H1 (cell line): Measurements from ENCODE around the gene CCDC180. TPM values are rescaled to one million over a fixed set of nuclear protein-coding genes. Genes with fewer than 3 reads are reported as not detected.

Experiments used
- ATF3 ChIP-seq: IDR thresholded peaks from 2 replicates; pipeline ENCODE4 v1.6.1; 2011; ENCODE audit warnings: low read depth, mild to moderate bottlenecking, low read length; ENCODE audit not compliant: insufficient read depth
- PHF8 ChIP-seq: fragments of 200-600 bp; sonication (generic); conservative IDR thresholded peaks from 2 replicates; pipeline ENCODE4 v1.7.1; 2012; ENCODE audit warnings: low read depth, mild to moderate bottlenecking, inconsistent platforms, low read length, moderate library complexity
- RBBP5 ChIP-seq: IDR thresholded peaks from 2 replicates; pipeline ENCODE4 v1.7.1; 2012; ENCODE audit warnings: low read depth, mild to moderate bottlenecking, inconsistent platforms, low read length, moderate library complexity, borderline replicate concordance
- ZNF274 ChIP-seq: IDR thresholded peaks from 2 replicates; pipeline ENCODE4 v1.7.0; 2012; ENCODE audit warnings: low read length, borderline replicate concordance; ENCODE audit errors: extremely low read depth
- polyA plus RNA-seq, 7 experiments: library from polyadenylated mRNA; depleted of rRNA in 3 of 7; stranded (reverse) in 5 of 7; unstranded in 2 of 7; fragments of >200 nt in 5 of 7; fragments of 200-250 nt in 2 of 7; gene quantifications; 1 replicate in 5 of 7; 2 replicates in 1 of 7; 4 replicates in 1 of 7; pipeline versions ENCODE4 v1.2.1 to v1.2.3, GENCODE V29; 2011 to 2013; ENCODE audit warnings: missing spikeins in 2 of 7, mixed read lengths in 2 of 7
- total RNA-seq: library from RNA; stranded (reverse); fragmentation: NEBNext Ultra II Directional; extraction: Animal tissue kit (Norgen Biotek cat#: 25700); gene quantifications from 2 replicates; pipeline ENCODE4 v1.2.1, GENCODE V29; 2021

Gene CCDC180
- total and polyA plus RNA-seq, 2 of the 8 experiments (the other 6 are each of a cell fraction or from before 2014, with no cell fraction given) = 2.6 to 8.2 TPM

- TF ChIP-seq PHF8 (no peak), ATF3 (no peak), ZNF274 (no peak), RBBP5 (no peak)
These were observed 17.5 kb downstream of the CCDC180 start (continued) for GRCh38 chr9:97324954-97325353.
